Testis (tissue), 3 donors: ENCODE data around the gene HEPHL1. TPM values are rescaled to one million over a fixed set of nuclear protein-coding genes. Genes with fewer than 3 reads are reported as not detected.
A peak's percentile ranks its signal among the peaks of the same experiment; 100 is the strongest.

Source experiments
- DNase-seq: peaks from one replicate; pipeline ENCODE4 v3.0.0-alpha.2; 2019
- H3K27ac ChIP-seq, 2 donors: fragments of 200-600 bp; sonication (generic); one replicate each; pipeline ENCODE4 v1.5.1; 2019
- H3K27me3 ChIP-seq: fragments of 200-600 bp; sonication (generic); one replicate; pipeline ENCODE4 v1.5.1; 2019
- H3K36me3 ChIP-seq: fragments of 200-600 bp; sonication (generic); one replicate; pipeline ENCODE4 v1.5.1; 2017; ENCODE audit warnings: low read depth; ENCODE audit errors: missing control alignments
- H3K4me1 ChIP-seq: fragments of 200-600 bp; sonication (generic); one replicate; pipeline ENCODE4 v1.5.1; 2019
- H3K4me3 ChIP-seq, 2 donors: fragments of 200-600 bp; sonication (generic); one replicate each; pipeline ENCODE4 v1.5.1; 2017 to 2019
- H3K9me3 ChIP-seq: fragments of 200-600 bp; sonication (generic); one replicate; pipeline ENCODE4 v1.5.1; 2017
- POLR2A ChIP-seq: fragments of 450-650 bp; IDR thresholded peaks from one replicate; pipeline ENCODE4 v1.6.1; 2017; ENCODE audit warnings: antibody characterized with exemption, mild to moderate bottlenecking, moderate library complexity
- WGBS, 2 donors: methylation state at CpG; one replicate each; pipeline ENCODE4 v1.1.5; 2018; 5-methylcytosine and 5-hydroxymethylcytosine counted together
- intact Hi-C: fragments of 100-400 bp; cut with DNase I; formaldehyde crosslinking; loops from one replicate; pipeline ENCODE4 v1.15.1; 2023; ENCODE audit warnings: low total_unique reads
- polyA plus RNA-seq: library from polyadenylated mRNA; stranded (reverse); fragments of 350-450 nt; fragmentation: Illumina TruSeq; extraction: RNeasy Lipid Tissue Mini Kit (QIAGEN cat#74804); gene quantifications from one replicate; pipeline ENCODE4 v1.2.3, GENCODE V29; 2014; ENCODE audit warnings: low read depth, low replicate concordance; ENCODE audit not compliant: insufficient read depth
- total RNA-seq, 2 donors: library from RNA; depleted of rRNA; stranded (reverse); fragments of >200 nt; gene quantifications; one replicate each; pipeline ENCODE4 v1.2.3, GENCODE V29; 2016
- TF ChIP-seq, protein P1 (sequence below), 3 experiments: fragments of 450-650 bp in 2 of 3; fragments of 200-600 bp in 1 of 3; sonication (generic) in 1 of 3; IDR thresholded peaks; one replicate each; pipeline ENCODE4 v1.5.1; 2016 to 2019; ENCODE audit warnings: antibody characterized with exemption in 3 of 3, mild to moderate bottlenecking in 2 of 3, moderate library complexity in 1 of 3

The HEPHL1 gene
- total and polyA plus RNA-seq, 3 donors from 2014 or later, result 0.24 to 0.87 (median 0.54) TPM

DNA sequence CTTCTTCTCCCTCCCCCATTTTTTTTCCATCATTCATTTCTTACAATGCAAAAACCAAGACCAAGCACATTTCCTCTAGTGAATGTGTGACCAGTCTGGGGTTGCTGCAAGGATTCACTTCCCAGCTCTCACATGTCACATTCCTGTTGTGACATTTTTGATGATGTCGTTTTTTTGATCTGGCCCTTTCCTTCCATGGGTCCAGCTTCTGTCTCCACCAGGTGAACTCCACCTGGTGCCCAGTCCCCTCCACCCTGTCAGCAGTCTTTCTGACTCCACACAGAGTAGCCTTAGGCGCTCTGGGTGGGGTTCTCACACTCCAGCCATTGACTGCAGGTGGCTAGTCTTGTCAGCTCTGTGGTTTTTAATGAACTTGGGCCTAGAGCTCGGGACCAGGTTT, 123.1 kb downstream of the HEPHL1 start:
- WGBS, 2 donors, result 88 to 92% methylated on average over 3 of the region's 3 CpGs
- H3K27ac ChIP-seq, result peak overlapping the region; percentile 3 to 74
- no peak for TF ChIP-seq POLR2A
- TF ChIP-seq, protein P1, sequence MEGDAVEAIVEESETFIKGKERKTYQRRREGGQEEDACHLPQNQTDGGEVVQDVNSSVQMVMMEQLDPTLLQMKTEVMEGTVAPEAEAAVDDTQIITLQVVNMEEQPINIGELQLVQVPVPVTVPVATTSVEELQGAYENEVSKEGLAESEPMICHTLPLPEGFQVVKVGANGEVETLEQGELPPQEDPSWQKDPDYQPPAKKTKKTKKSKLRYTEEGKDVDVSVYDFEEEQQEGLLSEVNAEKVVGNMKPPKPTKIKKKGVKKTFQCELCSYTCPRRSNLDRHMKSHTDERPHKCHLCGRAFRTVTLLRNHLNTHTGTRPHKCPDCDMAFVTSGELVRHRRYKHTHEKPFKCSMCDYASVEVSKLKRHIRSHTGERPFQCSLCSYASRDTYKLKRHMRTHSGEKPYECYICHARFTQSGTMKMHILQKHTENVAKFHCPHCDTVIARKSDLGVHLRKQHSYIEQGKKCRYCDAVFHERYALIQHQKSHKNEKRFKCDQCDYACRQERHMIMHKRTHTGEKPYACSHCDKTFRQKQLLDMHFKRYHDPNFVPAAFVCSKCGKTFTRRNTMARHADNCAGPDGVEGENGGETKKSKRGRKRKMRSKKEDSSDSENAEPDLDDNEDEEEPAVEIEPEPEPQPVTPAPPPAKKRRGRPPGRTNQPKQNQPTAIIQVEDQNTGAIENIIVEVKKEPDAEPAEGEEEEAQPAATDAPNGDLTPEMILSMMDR (IDR thresholded peaks at IDR 0.05), result no peak
- no peaks in the 10 kb centered on the region for H3K9me3 ChIP-seq
- intact Hi-C loops, result no loop called here
- H3K36me3 ChIP-seq, result no peaks in the 10 kb centered on the region
- no peak overlapping the region for H3K4me3 ChIP-seq
- DNase-seq, result no peak
- H3K27me3 ChIP-seq, result no peaks in the 10 kb centered on the region
- H3K4me1 ChIP-seq, result peaks cover 32% of the 10 kb centered on the region

DNA sequence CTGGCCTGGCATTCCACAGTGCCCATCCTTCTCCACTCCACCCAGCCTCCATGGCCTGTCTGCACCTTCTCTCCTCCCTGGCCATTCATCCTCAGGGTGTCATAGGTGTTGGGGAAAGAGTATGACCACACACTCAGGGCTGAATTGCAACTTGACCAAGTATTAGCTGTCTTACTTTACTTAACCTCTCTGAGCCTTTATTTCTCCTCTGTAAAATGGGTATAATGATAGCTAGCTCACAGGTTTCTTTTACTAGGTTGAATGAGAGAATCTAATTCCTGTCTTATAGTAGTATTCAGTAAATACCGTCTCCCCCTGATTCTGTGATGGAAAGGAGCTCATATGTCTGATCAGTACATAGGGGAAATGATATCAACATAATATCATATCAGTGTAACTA, 123.5 kb downstream of the HEPHL1 start:
- H3K9me3 ChIP-seq, result no peaks in the 10 kb centered on the region
- TF ChIP-seq, protein P1 (IDR thresholded peaks at IDR 0.05), result no peak
- no peak for TF ChIP-seq POLR2A
- peaks cover 35% of the 10 kb centered on the region for H3K4me1 ChIP-seq
- intact Hi-C loops, result no loop called here
- no peak overlapping the region for H3K4me3 ChIP-seq
- H3K36me3 ChIP-seq, result no peaks in the 10 kb centered on the region
- WGBS, 2 donors, result 88 to 100% methylated on average over 1 of the region's 1 CpG
- H3K27ac ChIP-seq, result peak overlapping the region; percentile 3 to 74
- no peak for DNase-seq
- no peaks in the 10 kb centered on the region for H3K27me3 ChIP-seq

GRCh38 chr11:94145431-94145830, 124.3 kb downstream of the HEPHL1 start:
- Histone ChIP-seq H3K27ac (peak overlapping the region; percentile 51 to 74), H3K4me1 (peaks cover 35% of the 10 kb centered on the region), H3K27me3 (no peaks in the 10 kb centered on the region), H3K36me3 (no peaks in the 10 kb centered on the region), H3K4me3 (no peak overlapping the region), H3K9me3 (no peaks in the 10 kb centered on the region)
- intact Hi-C loops, result no loop called here
- no peak for TF ChIP-seq POLR2A
- TF ChIP-seq, protein P1 (IDR thresholded peaks at IDR 0.05), result no peak
- DNase-seq, result no peak
- WGBS, 2 donors, result 64 to 71% methylated on average over 2 of the region's 2 CpGs

DNA sequence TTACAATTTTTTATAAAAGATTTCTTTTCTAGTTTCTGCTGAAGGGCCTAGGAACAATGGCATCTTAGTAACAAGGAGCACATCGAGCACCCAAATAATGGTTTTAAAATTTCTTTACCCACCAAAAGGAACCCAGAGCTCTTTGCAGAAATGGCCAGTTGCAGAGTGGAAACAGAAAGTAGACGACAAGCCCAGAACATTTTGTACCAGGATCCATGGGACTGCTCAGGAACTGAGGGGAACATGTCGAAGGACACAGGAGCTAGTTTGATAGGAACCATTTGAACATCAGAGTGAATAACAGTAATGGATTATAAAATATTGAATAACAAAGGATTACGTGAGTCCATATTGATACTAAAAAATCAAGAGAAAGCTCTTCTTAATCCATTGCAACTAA, 124.8 kb downstream of the HEPHL1 start:
- DNase-seq, result no peak
- Histone ChIP-seq H3K4me1 (peaks cover 35% of the 10 kb centered on the region), H3K4me3 (no peak overlapping the region), H3K27me3 (no peaks in the 10 kb centered on the region), H3K9me3 (no peaks in the 10 kb centered on the region), H3K27ac (peak overlapping the region; percentile 51 to 74), H3K36me3 (no peaks in the 10 kb centered on the region)
- WGBS, 2 donors, result 38 to 46% methylated on average over 4 of the region's 4 CpGs
- intact Hi-C loops, result no loop called here
- TF ChIP-seq POLR2A, result no peak
- TF ChIP-seq, protein P1 (IDR thresholded peaks at IDR 0.05), result no peak

DNA sequence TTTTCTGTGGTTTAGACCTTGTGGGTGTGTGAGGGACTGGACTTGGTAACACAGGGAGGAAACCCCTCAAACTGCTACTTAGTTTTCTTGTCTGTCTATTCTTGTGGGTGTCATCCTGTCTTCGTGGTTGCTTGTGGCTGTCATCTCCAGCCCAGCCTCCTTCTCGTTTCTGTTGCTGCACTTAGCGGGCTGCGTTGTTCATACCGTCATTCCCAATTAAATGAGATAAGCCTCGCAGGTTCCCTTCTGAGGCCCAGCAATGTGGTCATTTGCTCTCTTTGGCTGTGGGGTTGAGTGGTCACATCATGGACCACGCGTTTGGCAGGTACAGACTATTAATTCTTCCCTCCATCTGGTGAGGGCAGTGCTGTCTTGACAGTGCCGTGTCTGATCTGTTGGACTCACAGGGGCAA, 126.3 kb downstream of the HEPHL1 start:
- TF ChIP-seq, protein P1 (IDR thresholded peaks at IDR 0.05), result no peak
- TF ChIP-seq POLR2A, result no peak
- no peak overlapping the region for H3K27ac ChIP-seq
- H3K27me3 ChIP-seq, result no peaks in the 10 kb centered on the region
- peak; percentile 38 for DNase-seq
- H3K4me1 ChIP-seq, result peaks cover 29% of the 10 kb centered on the region
- intact Hi-C loops, result no loop called here
- H3K4me3 ChIP-seq, result no peak overlapping the region
- H3K36me3 ChIP-seq, result no peaks in the 10 kb centered on the region
- H3K9me3 ChIP-seq, result no peaks in the 10 kb centered on the region
- 85 to 86% methylated on average over 9 of the region's 9 CpGs for WGBS, 2 donors
